ENCODE measurements around the gene FAM204A. TPM values are rescaled to one million over a fixed set of nuclear protein-coding genes. Genes with fewer than 3 reads are reported as not detected.

Gene FAM204A
- total RNA-seq, 1 experiment from 2014 or later = 44.4 TPM

- H3K9me2 ChIP-seq (ENCODE audit: insufficient read depth) = no peaks in the 10 kb centered on the region
- BruUV-seq (replicated peaks) = no TSS peak
- no peaks in the 10 kb centered on the region for H3K36me3 ChIP-seq (ENCODE audit: low read depth)
- no peak for DNase-seq
- no peak for TF ChIP-seq EZH2 (IDR thresholded peaks at IDR 0.05; ENCODE audit: low read depth)
- ChIA-PET CTCF (no interaction called here), POLR2A (ENCODE audit: unreplicated experiment) (no interaction called here)
- no peaks in the 10 kb centered on the region for H3K27me3 ChIP-seq (ENCODE audit: insufficient read depth, low read depth)
- no peak overlapping the region for H3K27ac ChIP-seq
- no peak overlapping the region for H3K4me3 ChIP-seq
- no peaks in the 10 kb centered on the region for H3K9me3 ChIP-seq (ENCODE audit: insufficient read depth, low read depth)
- no peaks in the 10 kb centered on the region for H3K79me2 ChIP-seq (ENCODE audit: low read depth)
- H3K4me1 ChIP-seq (replicated peaks; ENCODE audit: insufficient read depth) = no peaks in the 10 kb centered on the region
- no peaks in the 10 kb centered on the region for H4K20me1 ChIP-seq (ENCODE audit: insufficient read depth)
- H3F3A ChIP-seq (ENCODE audit: insufficient read depth, low read depth) = no peaks in the 10 kb centered on the region; the same call in 1 of the 2 replicates
- H2AFZ ChIP-seq = no peak overlapping the region
- H3K4me2 ChIP-seq = no peak overlapping the region
- intact Hi-C loops (cut with micrococcal nuclease; ENCODE audit: unreplicated experiment) = no loop called here
Measured at GRCh38 chr10:118355234-118355633, 13.1 kb upstream of the FAM204A start.

DNA sequence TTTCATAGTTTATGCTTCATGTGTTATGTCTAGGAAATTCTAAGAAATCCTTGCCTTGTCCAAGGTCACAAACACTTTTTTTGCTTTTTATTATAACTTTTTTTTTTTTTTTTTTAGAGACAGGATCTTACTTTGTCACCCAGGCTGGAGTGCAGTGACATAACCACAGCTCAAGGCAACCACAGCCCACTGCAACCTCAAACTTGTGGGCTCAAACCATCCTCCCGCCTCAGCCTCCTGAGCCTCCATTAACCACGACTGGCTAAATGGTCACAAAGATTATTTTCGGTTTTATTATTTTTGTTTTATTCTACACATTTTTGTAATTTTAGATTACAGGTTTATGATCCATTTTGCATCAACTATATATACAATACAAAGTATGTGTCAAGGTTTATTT lies 7.1 kb upstream of the FAM204A start:
- Histone ChIP-seq H3K79me2 (ENCODE audit: low read depth) (no peaks in the 10 kb centered on the region), H3K4me1 (replicated peaks; ENCODE audit: insufficient read depth) (no peaks in the 10 kb centered on the region), H2AFZ (no peak overlapping the region), H3K4me2 (no peak overlapping the region), H3K27ac (no peak overlapping the region), H3K36me3 (ENCODE audit: low read depth) (no peaks in the 10 kb centered on the region), H3K9me2 (ENCODE audit: insufficient read depth) (no peaks in the 10 kb centered on the region), H3K9me3 (ENCODE audit: insufficient read depth, low read depth) (no peaks in the 10 kb centered on the region), H3K27me3 (ENCODE audit: insufficient read depth, low read depth) (no peaks in the 10 kb centered on the region), H3F3A (ENCODE audit: insufficient read depth, low read depth) (no peaks in the 10 kb centered on the region), H4K20me1 (ENCODE audit: insufficient read depth) (no peaks in the 10 kb centered on the region), H3K4me3 (no peak overlapping the region)
- no peak for TF ChIP-seq EZH2 (IDR thresholded peaks at IDR 0.05; ENCODE audit: low read depth)
- TF ChIP-seq, protein P1, sequence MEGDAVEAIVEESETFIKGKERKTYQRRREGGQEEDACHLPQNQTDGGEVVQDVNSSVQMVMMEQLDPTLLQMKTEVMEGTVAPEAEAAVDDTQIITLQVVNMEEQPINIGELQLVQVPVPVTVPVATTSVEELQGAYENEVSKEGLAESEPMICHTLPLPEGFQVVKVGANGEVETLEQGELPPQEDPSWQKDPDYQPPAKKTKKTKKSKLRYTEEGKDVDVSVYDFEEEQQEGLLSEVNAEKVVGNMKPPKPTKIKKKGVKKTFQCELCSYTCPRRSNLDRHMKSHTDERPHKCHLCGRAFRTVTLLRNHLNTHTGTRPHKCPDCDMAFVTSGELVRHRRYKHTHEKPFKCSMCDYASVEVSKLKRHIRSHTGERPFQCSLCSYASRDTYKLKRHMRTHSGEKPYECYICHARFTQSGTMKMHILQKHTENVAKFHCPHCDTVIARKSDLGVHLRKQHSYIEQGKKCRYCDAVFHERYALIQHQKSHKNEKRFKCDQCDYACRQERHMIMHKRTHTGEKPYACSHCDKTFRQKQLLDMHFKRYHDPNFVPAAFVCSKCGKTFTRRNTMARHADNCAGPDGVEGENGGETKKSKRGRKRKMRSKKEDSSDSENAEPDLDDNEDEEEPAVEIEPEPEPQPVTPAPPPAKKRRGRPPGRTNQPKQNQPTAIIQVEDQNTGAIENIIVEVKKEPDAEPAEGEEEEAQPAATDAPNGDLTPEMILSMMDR (conservative IDR thresholded peaks at IDR 0.05) = no peak
- intact Hi-C loops (cut with micrococcal nuclease; ENCODE audit: unreplicated experiment) = no loop called here
- no TSS peak for BruUV-seq (replicated peaks)
- ChIA-PET CTCF (no interaction called here), POLR2A (ENCODE audit: unreplicated experiment) (no interaction called here)
- no peak for DNase-seq

- peaks cover 9% of the 10 kb centered on the region; the same call in 1 of the 2 replicates for H3K4me1 ChIP-seq (replicated peaks; ENCODE audit: insufficient read depth)
- POLR2A ChIA-PET (ENCODE audit: unreplicated experiment) = no interaction called here
- H3K36me3 ChIP-seq (ENCODE audit: low read depth) = no peaks in the 10 kb centered on the region
- peaks cover 16% of the 10 kb centered on the region for H3K79me2 ChIP-seq (ENCODE audit: low read depth)
- H4K20me1 ChIP-seq (ENCODE audit: insufficient read depth) = no peaks in the 10 kb centered on the region
- intact Hi-C loops (cut with micrococcal nuclease; ENCODE audit: unreplicated experiment) = loop anchor here (2.0 kb wide), 1 partner anchor 201 kb away; no protein-coding TSS in a partner anchor
- H3K4me2 ChIP-seq = no peak overlapping the region
- no peak for DNase-seq
- no peaks in the 10 kb centered on the region for H3F3A ChIP-seq (ENCODE audit: insufficient read depth, low read depth)
- H3K27me3 ChIP-seq (ENCODE audit: insufficient read depth, low read depth) = no peaks in the 10 kb centered on the region
- H3K27ac ChIP-seq = no peak overlapping the region
- CTCF ChIA-PET = interaction anchor here (0.8 kb wide), 1 partner anchor 22 kb away, joined by 9 read pairs; no protein-coding TSS in a partner anchor
- H3K9me2 ChIP-seq (ENCODE audit: insufficient read depth) = no peaks in the 10 kb centered on the region
- H3K4me3 ChIP-seq = no peak overlapping the region
- TF ChIP-seq, protein P1 (conservative IDR thresholded peaks at IDR 0.05) = no peak
- TF ChIP-seq EZH2 (IDR thresholded peaks at IDR 0.05; ENCODE audit: low read depth) = no peak
- no peaks in the 10 kb centered on the region for H3K9me3 ChIP-seq (ENCODE audit: insufficient read depth, low read depth)
- no peak overlapping the region for H2AFZ ChIP-seq
- BruUV-seq (replicated peaks) = no TSS peak
Measured at GRCh38 chr10:118343549-118343948, 1.4 kb upstream of the FAM204A start.

DNA sequence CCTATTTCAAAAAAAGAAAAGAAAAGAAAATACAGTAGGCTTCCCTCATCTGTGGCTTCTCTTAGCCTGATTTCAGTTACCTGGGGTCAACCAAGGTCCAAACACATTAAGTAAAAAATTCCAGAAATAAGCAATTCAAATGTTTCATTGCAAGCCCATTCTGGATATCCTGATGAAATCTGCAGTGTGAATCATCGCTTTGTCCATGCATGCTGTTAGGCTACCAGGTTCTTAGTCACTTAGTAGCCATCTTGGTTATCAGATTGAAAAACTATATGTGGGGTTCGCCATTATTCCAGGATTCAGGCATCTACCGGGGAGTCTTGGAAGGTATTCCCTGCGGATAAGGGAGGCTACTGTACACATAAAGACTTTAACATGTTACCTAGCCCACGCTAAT lies 991 bp upstream of the FAM204A start:
- intact Hi-C loops (cut with micrococcal nuclease; ENCODE audit: unreplicated experiment) = loop anchor here (2.0 kb wide), 1 partner anchor 202 kb away; no protein-coding TSS in a partner anchor
- Histone ChIP-seq H3K27me3 (ENCODE audit: insufficient read depth, low read depth) (no peaks in the 10 kb centered on the region), H3K4me2 (no peak overlapping the region), H3F3A (ENCODE audit: insufficient read depth, low read depth) (no peaks in the 10 kb centered on the region), H3K9me3 (ENCODE audit: insufficient read depth, low read depth) (no peaks in the 10 kb centered on the region), H3K4me1 (replicated peaks; ENCODE audit: insufficient read depth) (peaks cover 9% of the 10 kb centered on the region; the same call in 1 of the 2 replicates), H3K9me2 (ENCODE audit: insufficient read depth) (no peaks in the 10 kb centered on the region), H3K27ac (no peak overlapping the region), H3K4me3 (no peak overlapping the region), H2AFZ (no peak overlapping the region), H3K36me3 (ENCODE audit: low read depth) (no peaks in the 10 kb centered on the region), H3K79me2 (ENCODE audit: low read depth) (peaks cover 16% of the 10 kb centered on the region), H4K20me1 (ENCODE audit: insufficient read depth) (no peaks in the 10 kb centered on the region)
- ChIA-PET CTCF (interaction anchor here (0.8 kb wide), 1 partner anchor 22 kb away, joined by 9 read pairs; no protein-coding TSS in a partner anchor), POLR2A (ENCODE audit: unreplicated experiment) (no interaction called here)
- TF ChIP-seq EZH2 (IDR thresholded peaks at IDR 0.05; ENCODE audit: low read depth) = no peak
- TF ChIP-seq, protein P1 (conservative IDR thresholded peaks at IDR 0.05) = no peak
- no peak for DNase-seq
- BruUV-seq (replicated peaks) = no TSS peak
